Smooth muscle cell (in vitro differentiated cells): ENCODE results near the gene ZNF101. TPM values are rescaled to one million over a fixed set of nuclear protein-coding genes. Genes with fewer than 3 reads are reported as not detected.
"Not testable (repeated sequence)": the region's sequence is repeated elsewhere in the genome, so short reads cannot be mapped to it uniquely, and the experiment has no call there.

ENCODE experiments used
- DNase-seq: peaks from one replicate; lab custom pipeline; 2025; ENCODE audit not compliant: unreplicated experiment; lab: John Stamatoyannopoulos, UW
- H2AFZ ChIP-seq: fragments of 200-600 bp; sonication (generic); 2 replicates; pipeline ENCODE4 v1.6.0; 2016; ENCODE audit warnings: antibody characterized with exemption, low read depth, mild to moderate bottlenecking
- H3F3A ChIP-seq: fragments of 200-600 bp; sonication (generic); 2 replicates; pipeline ENCODE4 v1.6.0; 2017; ENCODE audit warnings: antibody characterized with exemption, low read depth
- H3K27ac ChIP-seq: fragments of 200-600 bp; sonication (generic); 2 replicates; pipeline ENCODE4 v1.5.1; 2016; ENCODE audit warnings: low read depth, mild to moderate bottlenecking
- H3K27me3 ChIP-seq: fragments of 200-600 bp; sonication (generic); 2 replicates; pipeline ENCODE4 v1.6.1; 2016; ENCODE audit warnings: low read depth, mild to moderate bottlenecking
- H3K36me3 ChIP-seq: fragments of 200-600 bp; sonication (generic); 2 replicates; pipeline ENCODE4 v1.5.1; 2016; ENCODE audit warnings: low read depth
- H3K4me1 ChIP-seq: fragments of 200-600 bp; sonication (generic); 2 replicates; pipeline ENCODE4 v1.5.1; 2016; ENCODE audit warnings: low read depth
- H3K4me2 ChIP-seq: fragments of 200-600 bp; sonication (generic); 2 replicates; pipeline ENCODE4 v1.6.0; 2016; ENCODE audit warnings: mild to moderate bottlenecking
- H3K4me3 ChIP-seq: fragments of 200-600 bp; sonication (generic); 2 replicates; pipeline ENCODE4 v1.5.1; 2016; ENCODE audit warnings: mild to moderate bottlenecking
- H3K79me2 ChIP-seq: fragments of 200-600 bp; sonication (generic); 2 replicates; pipeline ENCODE4 v1.6.0; 2016; ENCODE audit warnings: low read depth, mild to moderate bottlenecking
- H3K9ac ChIP-seq: fragments of 200-600 bp; sonication (generic); 2 replicates; pipeline ENCODE4 v1.6.0; 2016; ENCODE audit warnings: low read depth
- H3K9me3 ChIP-seq: fragments of 200-600 bp; sonication (generic); replicated peaks from 2 replicates; pipeline ENCODE4 v1.5.1; 2016; ENCODE audit warnings: low read depth
- H4K20me1 ChIP-seq: fragments of 200-600 bp; sonication (generic); 2 replicates; pipeline ENCODE4 v1.6.0; 2016; ENCODE audit warnings: low read depth
- WGBS: methylation state at CpG from one replicate; pipeline ENCODE4 v1.1.7; 2016; ENCODE audit warnings: low lambda C conversion rate; 5-methylcytosine and 5-hydroxymethylcytosine counted together
- polyA plus RNA-seq: library from polyadenylated mRNA; unstranded; fragments of >200 nt; fragmentation: Nextera tagmentation; extraction: Ambion mirVana; gene quantifications from 2 replicates; pipeline ENCODE4 v1.2.1, GENCODE V29; 2016
- total RNA-seq: library from RNA; depleted of rRNA; stranded (reverse); fragments of >200 nt; gene quantifications from 2 replicates; pipeline ENCODE4 v1.2.3, GENCODE V29; 2014
- TF ChIP-seq, protein P1 (sequence below): fragments of 200-600 bp; sonication (generic); IDR thresholded peaks from 2 replicates; pipeline ENCODE4 v1.5.1; 2017; ENCODE audit warnings: borderline replicate concordance, mild to moderate bottlenecking, antibody characterized with exemption; ENCODE audit not compliant: insufficient read depth, poor library complexity, severe bottlenecking

The ZNF101 gene
- total and polyA plus RNA-seq, 2 experiments from 2014 or later, result 0.83 to 5.4 TPM

- Histone ChIP-seq H3K9ac (no peak overlapping the region), H3K36me3 (no peaks in the 10 kb centered on the region), H2AFZ (no peak overlapping the region), H4K20me1 (no peaks in the 10 kb centered on the region), H3K9me3 (no peaks in the 10 kb centered on the region), H3K4me1 (no peaks in the 10 kb centered on the region), H3K4me2 (no peak overlapping the region), H3K27ac (no peak overlapping the region), H3K27me3 (no peaks in the 10 kb centered on the region), H3F3A (no peaks in the 10 kb centered on the region), H3K79me2 (no peaks in the 10 kb centered on the region), H3K4me3 (no peak overlapping the region)
- no peak for DNase-seq
- TF ChIP-seq, protein P1, sequence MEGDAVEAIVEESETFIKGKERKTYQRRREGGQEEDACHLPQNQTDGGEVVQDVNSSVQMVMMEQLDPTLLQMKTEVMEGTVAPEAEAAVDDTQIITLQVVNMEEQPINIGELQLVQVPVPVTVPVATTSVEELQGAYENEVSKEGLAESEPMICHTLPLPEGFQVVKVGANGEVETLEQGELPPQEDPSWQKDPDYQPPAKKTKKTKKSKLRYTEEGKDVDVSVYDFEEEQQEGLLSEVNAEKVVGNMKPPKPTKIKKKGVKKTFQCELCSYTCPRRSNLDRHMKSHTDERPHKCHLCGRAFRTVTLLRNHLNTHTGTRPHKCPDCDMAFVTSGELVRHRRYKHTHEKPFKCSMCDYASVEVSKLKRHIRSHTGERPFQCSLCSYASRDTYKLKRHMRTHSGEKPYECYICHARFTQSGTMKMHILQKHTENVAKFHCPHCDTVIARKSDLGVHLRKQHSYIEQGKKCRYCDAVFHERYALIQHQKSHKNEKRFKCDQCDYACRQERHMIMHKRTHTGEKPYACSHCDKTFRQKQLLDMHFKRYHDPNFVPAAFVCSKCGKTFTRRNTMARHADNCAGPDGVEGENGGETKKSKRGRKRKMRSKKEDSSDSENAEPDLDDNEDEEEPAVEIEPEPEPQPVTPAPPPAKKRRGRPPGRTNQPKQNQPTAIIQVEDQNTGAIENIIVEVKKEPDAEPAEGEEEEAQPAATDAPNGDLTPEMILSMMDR, result no peak
- WGBS, result 99% methylated on average over 10 of the region's 10 CpGs
Observed at GRCh38 chr19:19691683-19692082, 23.0 kb downstream of the ZNF101 start.

DNA sequence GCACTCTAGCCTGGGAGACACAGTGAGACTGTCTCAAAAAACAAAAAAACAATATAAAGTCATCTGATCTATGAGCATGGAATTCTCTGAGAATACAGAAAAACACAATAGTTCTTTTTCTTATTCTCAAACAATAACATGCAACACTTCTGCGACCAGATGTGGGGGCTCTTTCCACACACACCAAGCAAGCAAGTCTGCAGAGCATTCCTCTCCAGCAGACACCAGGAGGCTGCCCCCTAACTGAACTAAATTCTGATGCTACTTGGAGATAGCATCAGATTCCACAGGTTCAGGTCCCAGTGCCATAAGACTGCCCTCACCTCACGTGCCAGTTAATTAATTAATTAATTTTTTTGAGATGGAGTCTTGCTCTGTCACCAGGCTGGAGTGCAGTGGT is 27.7 kb downstream of the ZNF101 start:
- H3K4me2 ChIP-seq, result no peak overlapping the region
- H3K27me3 ChIP-seq, result no peaks in the 10 kb centered on the region
- TF ChIP-seq, protein P1, result no peak
- no peaks in the 10 kb centered on the region for H3K79me2 ChIP-seq
- no peaks in the 10 kb centered on the region for H3K36me3 ChIP-seq
- no peak for DNase-seq
- no peak overlapping the region for H3K4me3 ChIP-seq
- no peak overlapping the region for H3K27ac ChIP-seq
- no peaks in the 10 kb centered on the region for H3K9me3 ChIP-seq
- H2AFZ ChIP-seq, result no peak overlapping the region
- no peaks in the 10 kb centered on the region for H4K20me1 ChIP-seq
- no peak overlapping the region for H3K9ac ChIP-seq
- 73% methylated on average over 2 of the region's 2 CpGs for WGBS
- no peaks in the 10 kb centered on the region for H3K4me1 ChIP-seq
- H3F3A ChIP-seq, result no peaks in the 10 kb centered on the region

DNA sequence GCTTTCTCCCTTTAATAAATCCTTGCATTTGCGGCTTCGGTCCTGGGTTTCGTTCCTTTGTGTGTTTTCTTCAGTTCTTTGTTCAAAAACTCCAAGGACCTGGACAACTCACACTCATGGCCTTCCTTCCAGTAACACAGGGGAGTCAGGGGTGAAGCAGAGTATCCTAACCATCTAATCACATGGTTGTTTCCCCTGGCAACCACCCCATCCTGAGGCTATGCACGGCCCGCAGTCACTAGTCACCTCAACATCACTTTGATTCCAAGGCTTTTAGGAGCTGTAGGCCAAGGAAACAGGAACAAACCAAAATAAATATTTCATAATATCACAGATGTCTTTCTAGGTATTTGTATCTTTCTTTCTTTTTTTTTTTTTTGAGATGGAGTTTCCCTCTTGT is 28.9 kb downstream of the ZNF101 start:
- no peaks in the 10 kb centered on the region for H3K27me3 ChIP-seq
- no peaks in the 10 kb centered on the region for H4K20me1 ChIP-seq
- H3K9ac ChIP-seq, result no peak overlapping the region
- H3F3A ChIP-seq, result no peaks in the 10 kb centered on the region
- H3K79me2 ChIP-seq, result no peaks in the 10 kb centered on the region
- no peak overlapping the region for H2AFZ ChIP-seq
- no peak overlapping the region for H3K4me2 ChIP-seq
- H3K9me3 ChIP-seq, result no peaks in the 10 kb centered on the region
- H3K4me1 ChIP-seq, result no peaks in the 10 kb centered on the region
- H3K27ac ChIP-seq, result no peak overlapping the region
- TF ChIP-seq, protein P1, result no peak
- H3K36me3 ChIP-seq, result no peaks in the 10 kb centered on the region
- H3K4me3 ChIP-seq, result no peak overlapping the region
- WGBS, result 96% methylated on average over 5 of the region's 5 CpGs
- no peak for DNase-seq

- not testable (repeated sequence) for H2AFZ ChIP-seq, H3K36me3 ChIP-seq, H3K4me1 ChIP-seq, H3F3A ChIP-seq, H3K27me3 ChIP-seq, H3K9ac ChIP-seq, H3K4me3 ChIP-seq, H3K9me3 ChIP-seq, H3K4me2 ChIP-seq, H3K27ac ChIP-seq, H4K20me1 ChIP-seq, H3K79me2 ChIP-seq, DNase-seq
- 100% methylated on average over 1 of the region's 1 CpG for WGBS
Observed at GRCh38 chr19:19700493-19700892, 31.9 kb downstream of the ZNF101 start.
